Measurements from ENCODE around the gene KRTAP12-3.
"Not testable (repeated sequence)": the region's sequence is repeated elsewhere in the genome, so short reads cannot be mapped to it uniquely, and the experiment has no call there.

Gene KRTAP12-3

DNA sequence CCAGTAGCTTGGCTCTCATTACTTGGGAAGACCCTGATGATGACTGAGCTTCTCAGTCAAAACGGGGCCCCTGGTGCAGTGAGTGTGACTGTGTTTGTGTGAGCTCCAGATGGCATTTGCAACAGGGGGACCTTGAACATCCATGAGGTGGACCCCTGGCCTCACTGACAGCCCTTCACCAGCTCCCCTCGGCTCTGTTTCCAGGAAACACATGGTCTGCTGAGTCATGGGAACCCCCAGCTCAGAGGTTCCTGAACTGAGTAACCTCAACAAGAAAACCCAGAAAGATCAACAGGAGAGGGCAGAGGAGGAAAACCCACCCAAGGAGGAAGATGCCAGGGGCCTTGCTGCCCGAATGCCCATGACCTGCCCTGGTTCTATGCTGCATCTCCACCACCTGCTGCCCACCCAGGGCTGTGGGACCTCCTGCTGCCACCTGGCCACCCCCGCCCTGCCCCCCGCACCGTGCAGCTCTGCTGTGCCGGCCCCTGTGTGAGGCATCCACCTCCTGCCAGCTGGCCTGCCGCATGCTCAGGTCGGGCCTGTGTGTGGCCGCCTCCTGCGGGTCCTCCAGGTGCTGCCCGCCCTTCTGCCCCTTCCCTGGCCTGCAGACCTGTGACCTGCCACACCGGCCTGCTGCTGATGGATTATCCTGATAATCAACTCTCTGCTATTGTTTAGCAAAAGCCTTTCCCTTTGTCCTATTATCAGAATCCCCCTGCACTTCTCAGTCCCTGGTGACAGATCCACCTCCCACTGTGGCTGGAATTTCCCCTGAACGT is 28.5 kb downstream of the KRTAP12-3 start:
- no peak for DNase-seq

DNA sequence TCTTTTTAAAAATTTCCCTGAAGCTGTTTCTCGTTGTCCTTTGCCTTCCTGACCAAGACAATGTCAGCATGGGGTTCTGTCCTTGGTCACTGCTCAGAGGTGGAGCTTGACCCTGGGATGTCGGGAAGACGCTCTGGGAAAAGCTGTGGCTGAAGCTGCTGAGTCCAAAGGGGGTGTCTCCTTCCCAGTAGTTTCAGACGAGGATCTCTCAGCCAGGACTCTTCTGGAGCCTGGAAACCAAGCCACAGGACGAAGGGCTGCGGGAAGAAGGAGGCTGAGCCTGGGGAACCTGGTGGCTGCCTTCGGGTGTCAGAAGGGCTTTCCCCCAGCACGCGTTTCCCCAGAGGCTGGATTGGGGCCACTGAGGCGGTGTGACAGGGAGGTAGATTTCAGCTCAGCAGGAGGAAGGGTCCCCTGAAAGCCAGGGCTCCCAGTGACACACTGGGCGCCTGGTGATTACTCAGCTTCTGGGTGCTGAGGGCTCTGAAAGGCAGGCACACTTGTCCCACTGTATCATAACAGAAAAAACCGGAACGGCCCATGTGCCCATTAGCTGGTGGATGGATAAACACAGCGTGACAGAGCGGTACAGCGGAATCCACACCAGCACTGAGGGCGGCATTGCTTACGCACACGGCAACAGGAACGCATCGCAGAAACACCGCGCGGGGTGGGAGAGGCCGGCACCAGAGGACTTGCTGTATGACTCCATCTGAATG is 29.3 kb downstream of the KRTAP12-3 start:
- DNase-seq: no peak

DNA sequence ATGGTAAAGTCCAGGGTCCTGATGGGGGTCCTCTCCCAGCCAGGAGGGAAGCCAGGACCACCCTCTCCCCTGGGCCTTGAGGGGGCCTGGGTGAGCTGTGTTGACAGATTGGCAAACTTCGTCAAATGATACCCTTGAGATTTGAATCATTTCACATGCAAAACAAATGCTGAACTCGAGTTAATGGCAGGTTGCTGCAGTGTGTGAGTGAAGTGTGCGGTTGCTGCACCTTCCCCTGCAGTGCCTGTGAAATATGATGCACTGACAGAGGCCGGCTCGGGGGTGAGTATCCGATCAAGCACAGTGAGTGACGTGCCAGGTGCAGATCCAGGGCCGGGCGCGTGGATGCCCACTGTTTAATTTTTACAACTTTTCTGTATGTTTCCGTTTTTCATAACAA is 29.9 kb downstream of the KRTAP12-3 start:
- DNase-seq: no peak

DNA sequence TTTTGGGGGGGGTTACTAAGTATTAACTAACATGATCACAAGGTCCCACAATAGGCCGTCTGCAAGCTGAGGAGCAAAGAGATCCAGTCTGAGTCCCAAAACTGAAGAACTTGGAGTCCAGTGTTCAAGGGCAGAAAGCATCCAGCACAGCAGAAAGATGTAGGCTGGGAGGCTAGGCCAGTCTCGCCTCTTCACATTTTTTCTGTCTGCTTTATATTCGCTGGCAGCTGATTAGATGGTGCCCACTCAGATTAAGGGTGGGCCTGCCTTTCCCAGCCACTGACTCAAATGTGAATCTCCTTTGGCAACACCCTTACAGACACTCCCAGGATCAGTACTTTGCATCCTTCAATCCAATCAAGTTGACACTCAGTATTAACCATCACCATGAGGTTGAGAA is 32.0 kb downstream of the KRTAP12-3 start:
- DNase-seq: not testable (repeated sequence)

DNA sequence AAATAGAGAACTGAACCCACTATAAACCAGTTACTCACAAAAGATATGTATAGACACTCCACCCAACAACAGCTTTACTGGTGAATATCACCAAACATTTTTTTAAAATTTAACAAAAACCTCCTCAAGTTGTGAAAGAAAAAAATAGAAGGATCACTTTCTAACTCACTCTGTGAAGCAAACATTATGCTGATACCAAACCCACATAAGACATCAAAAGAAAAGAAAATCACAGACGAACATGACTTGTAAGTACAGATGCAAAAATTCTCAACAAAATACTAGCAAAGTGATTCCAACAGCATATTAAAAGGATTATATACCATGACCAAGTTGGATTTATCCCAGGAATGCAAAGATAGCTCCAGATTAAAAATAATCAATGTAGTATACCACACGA is 34.0 kb downstream of the KRTAP12-3 start:
- DNase-seq: no peak

DNA sequence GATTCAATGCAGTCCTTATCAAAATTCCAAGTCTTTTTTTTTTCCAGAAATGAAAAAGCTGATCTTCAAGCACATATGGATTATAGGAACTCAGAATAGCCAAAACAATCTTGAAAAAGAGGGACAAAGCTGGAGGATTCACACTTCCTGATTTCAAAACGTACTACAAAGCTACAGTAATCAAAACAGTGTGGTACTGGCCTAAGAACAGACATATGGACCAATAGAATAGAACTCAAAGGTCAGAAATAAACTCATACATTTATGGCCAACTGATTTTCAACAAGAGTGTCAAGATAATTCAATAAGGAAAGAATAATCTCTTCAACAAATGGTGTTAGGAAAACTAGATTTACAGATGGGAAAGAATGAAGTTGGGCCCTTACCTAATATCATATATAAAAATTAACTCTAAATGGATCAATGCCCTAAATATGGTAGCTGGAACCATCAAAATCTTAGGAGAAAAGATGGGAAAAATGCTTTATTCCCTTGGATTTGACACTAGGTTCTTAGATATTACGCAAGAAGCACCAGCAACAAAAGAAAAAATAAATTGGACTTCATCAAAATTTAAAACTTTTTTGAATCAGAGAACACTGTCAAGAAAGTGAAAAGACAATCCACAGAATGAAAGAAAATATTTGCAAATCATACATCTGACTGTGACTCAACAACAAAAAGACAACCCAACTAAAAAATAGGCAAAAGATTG is 35.2 kb downstream of the KRTAP12-3 start:
- DNase-seq: no peak

DNA sequence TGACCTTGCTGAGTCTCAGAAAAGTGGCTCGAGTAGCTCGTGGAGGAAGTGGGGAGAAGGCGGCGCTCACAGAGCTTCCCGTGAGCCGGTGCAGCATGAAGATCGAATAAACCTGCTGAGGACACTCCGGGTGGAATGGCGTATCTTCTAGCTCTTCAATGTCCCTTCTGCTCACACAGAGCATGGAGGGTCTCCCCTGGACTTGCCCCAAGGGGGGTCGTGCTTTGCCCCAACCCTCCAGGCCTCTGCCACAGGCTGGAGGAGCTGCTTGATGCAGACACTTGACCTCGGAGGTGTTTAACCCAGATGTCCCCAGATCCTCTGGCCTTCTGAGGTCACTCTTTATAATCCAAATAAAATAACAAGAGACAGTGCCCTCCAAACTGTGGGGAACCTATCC is 37.0 kb downstream of the KRTAP12-3 start:
- no peak for DNase-seq

DNA sequence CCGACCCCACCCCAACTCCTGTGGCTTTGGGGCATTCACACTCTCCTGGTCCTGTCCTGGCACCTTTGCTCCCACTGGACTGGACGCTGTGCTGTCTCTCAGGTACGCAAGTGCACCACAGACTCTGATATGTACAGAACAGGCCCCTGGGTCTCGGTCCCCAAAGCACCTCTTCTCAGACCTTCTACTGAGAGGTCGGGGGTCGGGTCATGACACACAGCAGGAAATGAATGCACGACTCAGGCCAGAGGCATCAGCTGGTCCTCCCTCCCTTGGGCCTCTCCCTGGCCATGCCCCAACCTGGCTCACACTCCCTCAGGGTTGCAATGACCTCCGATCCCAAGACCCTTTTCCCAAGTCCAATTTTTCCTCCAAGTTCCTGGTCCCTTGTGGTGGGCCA is 37.5 kb downstream of the KRTAP12-3 start:
- no peak for DNase-seq

DNA sequence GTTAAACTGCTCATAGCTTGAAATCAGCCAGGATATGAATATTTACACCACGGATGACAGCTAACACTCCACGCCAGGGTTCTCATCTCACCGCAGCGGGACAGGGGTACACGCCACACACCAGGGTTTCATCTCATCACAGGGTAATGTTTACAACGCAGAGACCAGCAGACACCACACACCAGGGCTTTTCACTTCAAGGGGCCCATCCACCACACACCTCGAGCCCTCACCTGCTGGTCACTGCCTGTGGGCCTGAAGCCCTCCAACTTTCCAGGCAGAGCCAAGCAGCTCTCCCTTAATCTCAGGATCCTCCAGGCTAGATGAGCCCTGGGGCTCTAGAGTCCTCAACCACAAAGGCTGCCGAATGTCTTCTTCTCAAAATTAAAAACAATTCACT is 37.9 kb downstream of the KRTAP12-3 start:
- DNase-seq: no peak

DNA sequence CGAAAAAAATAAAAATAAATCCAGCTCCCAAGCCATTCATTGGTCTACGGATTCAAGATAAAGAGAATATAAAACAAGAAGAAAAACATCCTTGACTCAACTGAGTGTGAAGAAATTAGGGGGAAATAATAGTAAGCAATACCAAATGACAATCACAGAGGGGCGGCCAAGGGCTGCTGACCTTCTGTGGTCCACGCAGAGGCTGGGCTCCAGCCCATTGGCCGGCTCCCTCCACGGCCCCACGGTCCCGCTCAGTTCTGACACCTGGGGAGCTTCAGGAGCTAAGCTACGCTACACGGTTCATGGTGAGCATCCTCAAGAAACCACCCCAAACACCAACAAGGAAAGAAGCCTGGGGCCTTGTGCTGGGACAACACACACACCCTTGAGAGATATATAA is 38.8 kb downstream of the KRTAP12-3 start:
- DNase-seq: no peak

DNA sequence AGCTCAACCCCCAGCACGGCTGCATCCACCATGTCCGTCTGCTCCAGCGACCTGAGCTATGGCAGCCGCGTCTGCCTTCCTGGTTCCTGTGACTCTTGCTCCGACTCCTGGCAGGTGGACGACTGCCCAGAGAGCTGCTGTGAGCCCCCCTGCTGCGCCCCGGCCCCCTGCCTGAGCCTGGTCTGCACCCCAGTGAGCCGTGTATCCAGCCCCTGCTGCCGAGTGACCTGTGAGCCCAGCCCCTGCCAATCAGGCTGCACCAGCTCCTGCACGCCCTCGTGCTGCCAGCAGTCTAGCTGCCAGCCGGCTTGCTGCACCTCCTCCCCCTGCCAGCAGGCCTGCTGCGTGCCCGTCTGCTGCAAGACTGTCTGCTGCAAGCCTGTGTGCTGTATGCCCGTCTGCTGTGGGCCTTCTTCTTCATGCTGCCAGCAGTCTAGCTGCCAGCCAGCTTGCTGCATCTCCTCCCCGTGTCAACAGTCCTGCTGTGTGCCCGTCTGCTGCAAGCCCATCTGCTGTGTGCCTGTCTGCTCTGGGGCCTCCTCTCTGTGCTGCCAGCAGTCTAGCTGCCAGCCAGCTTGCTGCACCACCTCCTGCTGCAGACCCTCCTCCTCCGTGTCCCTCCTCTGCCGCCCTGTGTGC is 39.6 kb downstream of the KRTAP12-3 start, which contains the start of gene KRTAP10-12:
KRTAP10-12 (plus strand) TSS at position 1 of the 639 bp plus-strand sequence; CDS start at position 31, 30 bp downstream.
- DNase-seq: not testable (repeated sequence)

DNA sequence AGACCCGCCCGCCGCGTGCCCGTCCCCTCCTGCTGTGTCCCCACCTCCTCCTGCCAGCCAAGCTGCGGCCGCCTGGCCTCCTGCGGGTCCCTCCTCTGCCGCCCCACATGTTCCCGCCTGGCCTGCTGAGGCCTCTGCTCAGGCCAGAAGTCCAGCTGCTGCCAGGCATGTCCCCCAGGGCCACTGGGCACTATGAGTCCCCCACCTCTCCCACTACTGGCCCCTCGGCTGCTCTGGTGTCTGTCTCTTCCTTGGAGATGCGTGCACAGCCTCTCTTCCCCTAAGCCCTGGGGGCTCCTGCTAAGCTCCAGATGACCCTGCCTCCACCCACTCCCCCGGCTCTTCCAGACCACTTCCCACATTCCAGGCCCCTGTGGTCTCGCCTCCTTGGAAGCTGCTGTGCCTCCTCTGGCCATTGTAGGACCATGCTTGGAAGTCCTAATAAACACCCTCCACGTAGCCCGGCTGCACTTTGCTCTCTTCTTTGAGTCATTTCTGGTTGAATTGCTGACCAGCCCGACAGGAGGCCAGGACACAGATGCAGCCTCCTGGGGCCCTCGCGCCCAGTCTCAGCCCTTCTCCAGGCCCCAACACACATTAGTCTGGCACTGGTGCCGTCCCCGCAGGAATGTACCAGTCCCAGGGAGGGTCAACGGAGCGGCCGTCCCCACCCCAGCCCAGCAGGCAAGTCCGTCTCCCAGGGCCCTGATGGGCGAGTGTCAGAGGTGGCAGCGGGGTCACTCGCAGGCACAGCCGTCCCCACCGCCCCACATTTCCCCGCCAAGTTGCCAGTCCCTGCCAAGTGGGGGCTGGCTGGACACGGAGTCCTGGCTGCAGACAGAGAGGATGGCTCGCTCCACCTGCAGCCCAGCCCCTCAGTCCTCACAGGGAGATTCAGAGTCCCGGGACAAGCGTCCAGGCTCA is 40.3 kb downstream of the KRTAP12-3 start:
- DNase-seq: no peak

DNA sequence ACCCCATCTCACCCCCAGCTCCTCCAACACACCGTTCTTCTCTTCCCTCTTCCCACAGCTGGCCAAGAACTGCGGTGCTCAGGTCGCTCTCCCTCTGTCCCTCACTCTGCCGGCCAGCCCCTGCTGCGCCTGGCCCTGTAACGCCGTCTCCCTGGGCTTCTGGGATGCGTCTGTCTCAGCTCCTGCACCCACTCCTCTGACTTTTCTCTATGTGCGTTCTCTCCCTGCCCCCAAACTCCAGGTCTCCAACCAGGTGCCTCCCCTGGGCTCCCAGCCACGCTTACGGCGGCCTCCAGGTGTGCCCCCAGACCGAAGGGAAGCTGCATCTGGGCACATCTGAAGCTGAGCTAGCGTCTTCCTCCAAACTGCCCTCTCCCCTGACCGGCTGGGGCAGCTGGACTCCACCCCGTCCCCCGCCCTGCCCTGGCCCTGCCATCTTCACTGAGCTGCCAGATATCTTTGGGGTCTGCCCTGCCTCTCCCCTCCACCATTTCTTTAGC is 41.8 kb downstream of the KRTAP12-3 start:
- no peak for DNase-seq

DNA sequence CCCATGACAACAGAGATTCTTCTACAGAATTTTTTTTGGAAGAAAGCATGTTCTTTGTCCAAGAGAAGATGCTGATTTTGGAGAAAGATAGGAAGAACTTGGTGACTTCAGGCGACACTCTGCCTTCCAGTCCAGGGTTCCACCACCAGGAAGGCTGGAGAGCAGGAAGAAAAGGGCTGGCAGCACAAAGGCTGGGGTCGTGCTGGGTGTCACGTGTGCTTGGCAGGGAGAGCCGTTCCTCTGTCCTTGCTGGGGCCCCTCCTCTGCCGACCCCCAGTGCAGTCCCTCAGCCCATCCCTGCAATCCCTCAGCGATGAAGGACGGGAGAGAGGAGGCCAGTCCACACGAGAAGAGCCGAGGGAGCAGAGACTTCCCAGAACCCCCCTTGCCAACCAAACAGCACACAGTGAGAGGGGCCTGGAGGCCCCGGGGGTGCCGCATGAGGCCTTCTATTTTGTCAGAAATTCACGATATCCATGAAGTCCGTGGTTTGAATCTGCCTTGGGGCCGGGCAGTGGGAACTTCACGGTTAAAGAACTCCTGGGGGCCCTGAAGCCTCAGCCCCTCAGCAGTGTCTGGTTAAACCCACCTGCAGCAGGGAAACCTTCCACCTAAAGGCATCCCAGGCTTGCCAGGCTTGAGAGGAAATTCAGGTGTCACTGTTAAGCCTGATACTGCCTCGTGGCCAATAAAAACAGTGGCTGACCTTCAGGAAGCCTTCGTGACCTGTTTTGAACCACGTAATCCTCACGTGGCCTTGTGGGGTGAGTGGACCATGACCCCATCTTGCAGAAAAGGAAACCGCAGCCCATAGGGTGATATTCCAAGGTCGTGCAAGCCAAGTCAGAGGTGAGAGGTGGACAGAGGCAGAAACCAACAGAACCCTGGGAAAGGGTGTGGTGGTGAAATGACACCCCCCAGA is 42.6 kb downstream of the KRTAP12-3 start:
- peak; percentile 12 for DNase-seq

DNA sequence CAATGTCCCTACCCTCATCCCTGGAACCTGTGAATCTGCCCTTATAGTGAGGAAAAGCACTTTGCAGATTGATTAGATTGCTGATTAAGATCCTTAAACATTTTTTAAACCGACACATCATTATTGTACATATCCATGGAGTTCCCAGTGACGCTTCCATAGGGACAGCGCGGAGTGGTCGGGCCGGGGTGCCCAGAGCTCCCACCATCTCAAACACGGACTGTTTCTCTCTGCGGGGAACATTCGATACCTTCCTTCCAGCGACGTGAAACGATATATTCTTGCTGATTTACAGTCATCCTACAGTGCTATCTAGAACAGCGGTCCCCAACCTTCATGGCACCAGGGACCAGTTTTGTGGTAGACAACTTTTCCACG is 43.3 kb downstream of the KRTAP12-3 start:
- DNase-seq: no peak

DNA sequence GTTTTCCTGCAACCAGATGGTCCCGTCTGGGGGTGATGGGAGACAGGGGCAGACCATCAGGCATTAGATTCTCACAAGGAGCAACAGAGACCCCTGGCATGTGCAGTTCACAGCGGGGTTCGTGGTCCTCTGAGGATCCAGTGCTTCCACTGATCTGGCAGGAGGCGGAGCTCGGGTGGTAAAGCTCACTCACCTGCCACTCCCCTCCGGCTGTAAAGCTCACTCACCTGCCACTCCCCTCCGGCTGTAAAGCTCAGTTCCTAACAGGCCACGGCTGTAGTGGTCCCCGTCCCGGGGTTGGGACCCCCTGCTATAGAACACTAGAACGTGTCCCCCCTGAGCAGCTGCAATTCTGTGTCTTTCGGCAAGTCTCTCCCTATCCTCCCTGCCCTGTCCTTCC is 43.8 kb downstream of the KRTAP12-3 start:
- no peak for DNase-seq

DNA sequence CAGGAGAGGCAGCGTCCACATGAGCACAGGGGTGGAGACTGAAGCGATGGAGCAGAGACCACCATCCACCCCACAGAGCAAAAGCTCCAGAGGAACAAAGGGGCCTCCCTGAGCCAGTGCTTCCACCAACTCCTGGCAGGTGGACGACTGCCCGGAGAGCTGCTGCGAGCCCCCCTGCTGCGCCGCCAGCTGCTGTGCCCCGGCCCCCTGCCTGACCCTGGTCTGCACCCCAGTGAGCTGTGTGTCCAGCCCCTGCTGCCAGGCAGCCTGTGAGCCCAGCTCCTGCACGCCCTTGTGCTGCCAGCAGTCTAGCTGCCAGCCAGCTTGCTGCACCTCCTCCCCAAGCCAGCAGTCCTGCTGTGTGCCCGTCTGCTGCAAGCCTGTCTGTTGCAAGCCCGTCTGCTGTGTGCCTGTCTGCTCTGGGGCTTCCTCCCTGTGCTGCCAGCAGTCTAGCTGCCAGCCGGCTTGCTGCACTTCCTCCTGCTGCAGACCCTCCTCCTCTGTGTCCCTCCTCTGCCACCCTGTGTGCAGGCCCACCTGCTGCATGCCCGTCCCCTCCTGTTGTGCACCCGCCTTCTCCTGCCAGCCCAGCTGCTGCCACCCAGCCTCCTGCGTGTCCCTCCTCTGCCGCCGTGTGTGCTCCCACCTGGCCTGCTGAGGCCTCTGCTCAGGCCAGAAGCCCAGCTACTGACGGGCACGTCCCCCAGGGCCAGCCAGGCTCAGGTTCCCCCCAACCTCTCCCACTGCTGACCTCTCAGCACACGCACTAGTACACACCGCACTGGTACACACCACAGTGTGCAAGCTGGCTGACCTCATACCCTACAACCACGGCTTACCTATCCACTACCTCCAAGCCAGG is 44.6 kb downstream of the KRTAP12-3 start:
- DNase-seq: peak; percentile 25

DNA sequence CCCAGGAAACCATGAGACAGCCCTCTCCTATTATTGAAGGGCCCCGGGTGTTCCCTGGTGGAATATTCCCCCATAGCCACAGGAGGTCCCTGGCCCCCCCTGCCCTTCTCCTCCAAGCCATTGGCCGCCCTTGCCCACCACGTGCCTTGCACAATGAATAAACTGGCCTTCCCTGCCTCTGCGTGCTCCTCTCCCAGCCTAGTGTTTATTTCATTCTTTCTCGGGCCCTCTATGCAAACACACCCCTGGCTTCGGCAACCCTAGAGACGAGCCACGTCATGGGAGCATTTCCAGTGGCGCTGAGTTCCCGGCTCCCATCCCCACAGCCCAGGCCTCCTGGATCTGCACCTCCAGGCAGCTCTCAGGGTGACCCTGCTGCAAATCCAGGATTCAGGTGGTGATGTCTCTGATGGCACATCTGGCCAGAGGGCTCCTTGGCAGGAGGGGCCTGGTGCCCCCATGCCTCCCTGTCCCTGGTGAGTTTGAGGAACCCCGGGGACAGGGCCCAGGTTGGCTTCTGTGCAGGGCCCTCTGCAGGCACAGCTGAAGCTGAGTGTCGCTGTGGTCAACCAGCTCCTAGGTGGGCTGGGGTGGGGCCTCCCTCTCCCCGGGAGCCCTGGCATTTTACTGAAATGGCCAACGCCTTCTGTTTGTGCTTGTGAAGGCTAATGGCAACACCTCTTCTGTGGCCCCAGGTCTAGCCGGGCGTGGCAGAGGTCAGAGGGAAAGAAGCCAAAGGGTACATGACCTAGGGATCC is 45.4 kb downstream of the KRTAP12-3 start:
- DNase-seq: peak; percentile 16
